ENCODE results near the gene SEMA3E. TPM values are rescaled to one million over a fixed set of nuclear protein-coding genes. Genes with fewer than 3 reads are reported as not detected.

The SEMA3E gene
- total RNA-seq, 1 donor = 1.4 TPM

DNA sequence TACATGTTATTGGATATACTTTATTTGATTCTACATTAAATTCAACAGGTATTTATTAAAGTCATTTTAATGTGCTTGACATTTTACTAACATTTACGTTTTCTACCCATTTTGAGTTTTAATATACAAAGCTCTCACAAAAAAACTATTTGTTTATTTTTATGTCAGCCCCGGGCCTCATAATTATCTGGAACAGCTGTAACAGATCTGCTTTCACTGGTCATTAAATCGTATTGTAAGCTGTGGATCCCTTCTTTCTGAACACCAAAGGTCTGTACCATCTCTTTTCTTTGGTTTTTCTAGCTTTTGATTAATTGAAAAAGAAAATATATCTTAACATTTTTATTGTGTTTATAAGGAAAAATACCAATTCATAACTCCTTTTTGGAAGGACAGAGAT, 73.5 kb downstream of the SEMA3E start:
- Histone ChIP-seq H3K27ac (ENCODE audit: low read depth, low read length) (no peak overlapping the region), H3K79me2 (ENCODE audit: insufficient read depth, low read length) (no peaks in the 10 kb centered on the region), H3K4me3 (ENCODE audit: insufficient read depth, low read length) (no peak overlapping the region), H3K4me1 (ENCODE audit: insufficient read depth, low read length) (no peaks in the 10 kb centered on the region), H3K9me3 (ENCODE audit: low read depth, low read length) (no peaks in the 10 kb centered on the region), H4K20me1 (ENCODE audit: insufficient read depth, low read length) (no peaks in the 10 kb centered on the region), H3K36me3 (ENCODE audit: insufficient read depth, low read length) (no peaks in the 10 kb centered on the region), H3K4me2 (ENCODE audit: insufficient read depth, low read length) (no peak overlapping the region), H2AFZ (ENCODE audit: low read length) (no peak overlapping the region), H3K27me3 (ENCODE audit: insufficient read depth, low read length) (no peaks in the 10 kb centered on the region)
- no peak for TF ChIP-seq CTCF (IDR thresholded peaks at IDR 0.05; ENCODE audit: extremely low read depth, low read depth, low read length)
- no peak for DNase-seq (ENCODE audit: insufficient read length, low spot score, missing footprints)

- Histone ChIP-seq H3K4me3 (ENCODE audit: insufficient read depth, low read length) (no peak overlapping the region), H3K9me3 (ENCODE audit: low read depth, low read length) (no peaks in the 10 kb centered on the region), H4K20me1 (ENCODE audit: insufficient read depth, low read length) (no peaks in the 10 kb centered on the region), H3K36me3 (ENCODE audit: insufficient read depth, low read length) (no peaks in the 10 kb centered on the region), H3K4me2 (ENCODE audit: insufficient read depth, low read length) (no peak overlapping the region), H3K4me1 (ENCODE audit: insufficient read depth, low read length) (no peaks in the 10 kb centered on the region), H3K79me2 (ENCODE audit: insufficient read depth, low read length) (no peaks in the 10 kb centered on the region), H3K27me3 (ENCODE audit: insufficient read depth, low read length) (no peaks in the 10 kb centered on the region), H2AFZ (ENCODE audit: low read length) (no peak overlapping the region), H3K27ac (ENCODE audit: low read depth, low read length) (no peak overlapping the region)
- DNase-seq (ENCODE audit: insufficient read length, low spot score, missing footprints) = no peak
- TF ChIP-seq CTCF (IDR thresholded peaks at IDR 0.05; ENCODE audit: extremely low read depth, low read depth, low read length) = no peak
Observed at GRCh38 chr7:83574616-83575015, 74.3 kb downstream of the SEMA3E start.

GRCh38 chr7:83562960-83563359, 86.0 kb downstream of the SEMA3E start:
- Histone ChIP-seq H3K4me2 (ENCODE audit: insufficient read depth, low read length) (no peak overlapping the region), H3K79me2 (ENCODE audit: insufficient read depth, low read length) (no peaks in the 10 kb centered on the region), H3K27ac (ENCODE audit: low read depth, low read length) (no peak overlapping the region), H3K4me1 (ENCODE audit: insufficient read depth, low read length) (no peaks in the 10 kb centered on the region), H3K36me3 (ENCODE audit: insufficient read depth, low read length) (no peaks in the 10 kb centered on the region), H2AFZ (ENCODE audit: low read length) (no peak overlapping the region), H4K20me1 (ENCODE audit: insufficient read depth, low read length) (no peaks in the 10 kb centered on the region), H3K9me3 (ENCODE audit: low read depth, low read length) (no peaks in the 10 kb centered on the region), H3K27me3 (ENCODE audit: insufficient read depth, low read length) (no peaks in the 10 kb centered on the region), H3K4me3 (ENCODE audit: insufficient read depth, low read length) (no peak overlapping the region)
- DNase-seq (ENCODE audit: insufficient read length, low spot score, missing footprints) = no peak
- no peak for TF ChIP-seq CTCF (IDR thresholded peaks at IDR 0.05; ENCODE audit: extremely low read depth, low read depth, low read length)

DNA sequence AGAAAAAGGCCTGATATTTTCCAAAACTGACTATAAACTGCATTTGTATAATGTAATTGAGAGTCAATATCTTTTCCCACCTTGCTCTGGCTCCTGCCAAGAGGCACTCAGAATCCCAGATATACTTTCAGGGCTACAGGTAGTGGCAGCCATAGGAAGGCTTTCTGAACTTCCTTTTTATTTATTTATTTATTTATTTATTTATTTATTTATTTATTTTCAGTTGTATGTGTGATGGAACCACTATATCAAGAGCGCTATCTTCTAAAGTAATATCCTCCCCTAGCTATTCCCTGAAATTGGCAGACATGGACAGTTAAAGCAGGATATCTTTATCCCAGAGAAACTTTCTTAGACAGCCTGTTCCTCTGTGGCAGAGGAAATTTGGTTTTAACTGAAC, 86.7 kb downstream of the SEMA3E start:
- H4K20me1 ChIP-seq (ENCODE audit: insufficient read depth, low read length) = no peaks in the 10 kb centered on the region
- no peaks in the 10 kb centered on the region for H3K4me1 ChIP-seq (ENCODE audit: insufficient read depth, low read length)
- no peak overlapping the region for H3K4me2 ChIP-seq (ENCODE audit: insufficient read depth, low read length)
- no peaks in the 10 kb centered on the region for H3K36me3 ChIP-seq (ENCODE audit: insufficient read depth, low read length)
- DNase-seq (ENCODE audit: insufficient read length, low spot score, missing footprints) = no peak
- no peaks in the 10 kb centered on the region for H3K79me2 ChIP-seq (ENCODE audit: insufficient read depth, low read length)
- H3K27ac ChIP-seq (ENCODE audit: low read depth, low read length) = no peak overlapping the region
- H3K9me3 ChIP-seq (ENCODE audit: low read depth, low read length) = no peaks in the 10 kb centered on the region
- TF ChIP-seq CTCF (IDR thresholded peaks at IDR 0.05; ENCODE audit: extremely low read depth, low read depth, low read length) = no peak
- H3K4me3 ChIP-seq (ENCODE audit: insufficient read depth, low read length) = no peak overlapping the region
- H3K27me3 ChIP-seq (ENCODE audit: insufficient read depth, low read length) = no peaks in the 10 kb centered on the region
- no peak overlapping the region for H2AFZ ChIP-seq (ENCODE audit: low read length)
